ENCODE data around the gene ARVCF. TPM values are rescaled to one million over a fixed set of nuclear protein-coding genes. Genes with fewer than 3 reads are reported as not detected.

ARVCF gene
- polyA plus RNA-seq, 1 donor, result 18.3 TPM

DNA sequence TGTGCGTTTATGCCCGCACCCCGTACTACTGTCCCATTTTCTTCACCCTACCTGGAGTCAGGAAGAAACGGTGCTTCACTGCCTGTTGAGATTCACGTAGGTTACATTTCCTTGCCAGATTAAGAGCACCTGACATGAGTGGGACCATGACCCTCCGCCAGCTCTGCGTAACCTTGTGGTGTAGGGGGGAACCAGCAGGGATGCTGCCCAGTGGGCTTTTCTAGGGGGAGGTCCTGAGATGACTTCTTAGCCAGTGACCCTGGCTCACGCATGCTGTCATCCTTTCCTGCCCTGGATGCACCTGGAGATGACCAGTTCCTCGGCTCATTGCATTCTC lies 967 bp upstream of the ARVCF start:
- DNase-seq, result no peak

DNA sequence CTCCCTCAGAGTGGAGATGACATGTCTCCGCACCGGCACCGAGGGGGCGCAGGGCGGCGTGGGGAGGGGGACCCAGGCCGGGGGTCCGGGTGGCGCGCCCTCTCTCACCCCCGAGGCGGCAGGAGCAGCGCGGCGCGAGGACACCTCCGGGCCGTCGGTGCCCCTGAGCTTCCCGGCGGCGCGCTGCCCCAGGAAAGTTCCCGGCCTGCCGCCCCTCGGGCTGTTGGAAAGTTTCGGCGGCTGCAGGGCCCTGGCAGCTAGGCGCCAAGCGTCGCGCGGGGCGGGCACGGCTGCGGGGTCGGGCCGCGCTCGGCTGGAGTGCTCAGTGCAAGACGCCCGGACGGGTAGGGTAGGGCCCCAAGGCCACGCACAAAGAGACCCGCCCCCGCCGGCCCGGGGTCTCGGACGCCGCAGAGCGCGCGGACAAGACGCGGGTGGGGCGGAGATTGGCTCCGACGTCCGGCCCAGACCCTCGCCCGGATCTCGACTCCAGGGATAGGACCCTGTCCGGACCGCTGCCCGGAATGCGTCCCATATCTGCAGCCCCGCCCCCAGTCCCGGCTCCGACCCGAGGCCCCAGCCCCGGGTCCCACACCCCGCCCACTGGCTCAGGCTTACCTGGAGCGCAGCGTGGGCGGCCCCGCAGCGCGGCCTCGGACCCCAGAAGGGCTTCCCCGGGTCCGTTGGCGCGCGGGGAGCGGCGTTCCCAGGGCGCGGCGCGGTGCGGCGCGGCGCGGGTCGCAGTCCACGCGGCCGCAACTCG lies 471 bp downstream of the ARVCF start:
- no peak for DNase-seq

DNA sequence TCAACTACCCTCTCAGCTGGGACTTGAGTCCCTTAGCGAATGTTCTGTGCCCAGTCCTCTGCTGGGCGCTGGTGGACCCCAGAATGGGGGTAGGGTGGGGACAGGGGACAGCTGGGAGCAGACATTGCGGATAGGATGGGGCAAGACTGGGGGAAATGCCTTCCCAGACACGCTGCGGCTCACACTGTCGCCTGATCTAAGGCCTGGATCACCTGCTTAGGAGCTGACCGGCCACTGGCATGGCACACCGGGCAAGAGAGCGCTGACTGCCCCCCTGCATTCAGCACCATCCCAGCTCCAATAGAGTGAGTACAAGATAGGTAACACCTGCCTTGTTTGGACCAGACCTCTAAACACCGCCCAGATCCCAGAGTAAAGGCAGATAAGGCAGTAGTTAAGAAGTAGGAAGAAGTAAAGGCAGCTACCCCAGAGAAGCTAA lies 1.4 kb downstream of the ARVCF start:
- DNase-seq, result no peak

DNA sequence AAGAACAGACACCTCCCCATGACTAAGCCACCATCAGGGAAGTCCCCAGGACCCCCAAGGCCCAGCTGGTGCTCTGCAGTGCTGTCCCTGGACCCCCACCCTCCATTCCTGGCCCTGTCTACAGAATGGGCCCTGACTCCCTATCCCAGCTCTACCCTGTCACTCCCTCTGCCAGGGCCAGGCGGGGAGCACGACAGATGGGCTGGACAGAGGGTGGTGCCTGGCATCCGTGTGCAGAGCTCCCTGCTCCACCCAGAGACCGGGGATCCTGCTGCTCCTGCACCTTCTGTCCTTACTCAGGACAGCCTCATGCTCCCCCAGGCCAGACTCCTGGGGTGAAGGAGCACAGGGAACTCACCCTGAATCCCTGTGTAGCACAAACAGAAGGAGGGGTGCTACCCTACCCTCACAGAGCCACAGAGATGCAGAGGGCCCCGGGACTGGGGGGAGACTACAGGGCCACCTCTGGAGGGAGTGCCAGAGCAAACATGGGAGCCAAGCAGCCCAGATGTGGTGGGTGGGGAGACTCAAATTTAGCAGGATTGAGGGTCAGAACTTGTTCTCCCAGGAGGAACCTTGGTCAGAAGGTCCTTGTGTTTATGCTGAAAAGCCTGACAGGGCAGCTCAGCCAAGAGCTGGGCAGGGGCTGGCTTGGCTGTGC lies 2.0 kb downstream of the ARVCF start:
- no peak for DNase-seq

DNA sequence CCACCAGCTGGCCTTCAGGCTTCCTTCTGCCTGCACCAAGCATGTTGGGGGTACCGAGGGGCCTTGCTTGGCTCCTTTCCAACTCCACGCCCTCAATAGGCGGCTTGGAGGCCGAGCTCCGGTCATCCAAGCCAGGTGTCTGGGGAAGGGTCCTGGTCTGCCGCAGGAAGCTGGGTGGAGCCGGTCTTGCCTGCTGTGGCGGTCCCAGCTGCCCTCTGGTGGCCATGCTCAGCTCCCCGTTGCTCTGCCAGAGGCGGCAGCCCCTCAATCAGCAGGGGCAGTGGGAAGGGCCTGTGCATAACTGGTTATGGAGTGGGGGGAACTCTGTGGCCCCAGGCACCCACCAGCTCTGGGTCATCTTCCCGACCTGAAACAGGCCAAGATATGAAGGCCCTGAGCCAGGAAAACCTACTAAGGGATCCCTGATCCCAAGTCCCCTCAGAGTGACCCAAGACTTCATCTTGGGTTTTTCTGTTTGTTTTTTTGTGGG lies 3.2 kb downstream of the ARVCF start:
- no peak for DNase-seq

DNA sequence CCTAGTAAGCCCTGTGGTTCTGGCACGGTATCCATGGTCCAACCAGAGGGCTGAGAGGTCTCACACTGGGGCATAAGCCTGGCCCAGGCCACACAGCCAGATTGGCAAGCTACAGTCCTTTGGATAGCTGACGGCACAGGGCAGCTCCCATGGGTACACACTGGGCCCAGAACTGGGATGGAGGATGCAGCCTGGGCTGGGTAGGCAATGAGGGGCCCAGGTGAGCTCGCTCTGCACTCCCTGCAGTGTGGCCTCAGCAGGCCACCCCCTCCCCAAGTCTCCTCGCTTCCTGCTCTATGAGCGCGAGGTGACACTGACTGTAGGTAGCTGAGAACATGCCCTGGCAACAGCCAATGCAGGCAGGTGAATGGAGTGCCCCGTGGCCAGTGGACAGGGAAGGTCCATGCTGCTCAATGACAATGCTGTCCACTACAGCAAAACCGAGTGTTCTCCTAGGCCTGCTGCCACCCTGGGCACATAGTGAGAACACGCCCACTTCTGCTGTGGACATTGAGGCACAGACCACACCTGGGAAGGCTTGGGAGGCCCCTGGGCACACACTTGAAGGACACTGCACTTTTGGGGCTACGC lies 3.8 kb downstream of the ARVCF start:
- no peak for DNase-seq

DNA sequence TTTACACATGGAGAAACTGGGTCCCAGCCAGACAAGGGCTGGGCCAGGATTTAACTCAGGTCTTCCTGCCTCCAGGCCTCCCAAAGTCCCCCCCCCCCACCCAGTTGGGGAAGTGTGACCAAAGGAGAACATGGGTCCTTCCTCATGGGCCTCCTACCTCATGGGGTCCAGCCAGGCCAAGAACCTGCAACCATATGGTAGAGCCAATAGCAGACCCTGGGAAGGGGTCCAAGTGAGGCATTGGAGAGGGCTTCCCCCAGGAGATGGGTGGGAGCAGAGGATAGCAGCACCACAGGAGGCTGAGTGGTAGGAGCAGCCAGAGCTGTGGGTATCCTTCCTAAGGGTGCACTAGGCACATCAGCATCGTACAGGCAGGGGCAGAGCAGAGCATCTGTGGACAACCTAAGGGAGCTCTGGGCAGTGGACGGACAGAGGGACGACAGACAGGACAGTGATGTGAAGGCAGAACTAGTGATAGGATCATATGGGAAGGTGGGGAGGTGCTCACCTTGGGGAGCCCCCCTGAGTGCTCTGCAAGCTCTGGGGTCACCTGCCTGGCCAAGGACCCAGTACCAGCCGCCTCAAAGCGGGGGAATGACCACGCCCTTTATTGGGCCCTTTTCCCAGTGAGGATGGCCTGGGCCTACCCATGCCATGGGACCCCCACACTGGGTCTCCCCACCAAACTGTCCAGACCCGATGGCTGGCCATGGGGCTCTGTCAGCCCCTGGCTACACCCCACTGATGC lies 4.5 kb downstream of the ARVCF start:
- no peak for DNase-seq

DNA sequence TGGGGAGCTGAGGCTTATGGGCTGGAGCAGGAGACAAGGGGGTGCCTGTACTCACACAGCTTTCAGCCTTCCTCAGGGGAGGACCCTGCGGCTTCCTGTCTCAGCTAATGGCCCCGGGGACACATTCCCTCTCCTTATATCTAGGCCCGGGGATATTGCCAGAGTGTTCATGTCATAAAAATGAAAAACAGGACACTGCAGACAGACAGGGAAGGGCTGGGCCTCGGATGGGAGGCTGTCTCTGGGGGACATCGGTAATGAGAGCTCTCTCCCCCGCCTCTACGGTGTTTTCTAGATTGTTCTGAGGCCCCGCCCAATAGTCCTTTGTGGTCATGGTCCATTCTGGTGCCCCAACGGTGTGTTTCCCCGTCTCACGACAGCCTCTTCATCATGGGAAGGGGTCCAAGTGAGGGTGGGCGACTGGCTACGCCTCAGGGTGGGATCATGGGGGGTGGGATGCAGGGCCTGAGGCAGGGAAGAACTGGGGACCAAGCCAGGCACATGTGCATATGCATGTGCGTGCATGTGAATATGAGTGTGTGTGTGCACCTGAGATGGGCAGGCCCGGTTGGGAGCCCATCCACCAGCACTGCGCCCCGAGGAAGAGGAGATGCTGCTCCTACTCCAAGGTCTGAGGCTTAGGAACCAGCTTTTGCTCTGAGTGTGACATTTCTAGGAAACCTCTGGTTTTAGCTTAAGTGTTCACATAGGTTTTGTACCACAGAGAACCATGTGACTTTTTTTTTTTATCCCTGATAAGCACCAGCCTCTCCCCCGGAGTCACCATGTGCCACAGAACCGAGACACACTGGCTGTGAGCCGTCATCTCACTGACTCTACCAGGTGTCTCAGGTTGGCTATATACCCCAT lies 5.3 kb downstream of the ARVCF start:
- no peak for DNase-seq

DNA sequence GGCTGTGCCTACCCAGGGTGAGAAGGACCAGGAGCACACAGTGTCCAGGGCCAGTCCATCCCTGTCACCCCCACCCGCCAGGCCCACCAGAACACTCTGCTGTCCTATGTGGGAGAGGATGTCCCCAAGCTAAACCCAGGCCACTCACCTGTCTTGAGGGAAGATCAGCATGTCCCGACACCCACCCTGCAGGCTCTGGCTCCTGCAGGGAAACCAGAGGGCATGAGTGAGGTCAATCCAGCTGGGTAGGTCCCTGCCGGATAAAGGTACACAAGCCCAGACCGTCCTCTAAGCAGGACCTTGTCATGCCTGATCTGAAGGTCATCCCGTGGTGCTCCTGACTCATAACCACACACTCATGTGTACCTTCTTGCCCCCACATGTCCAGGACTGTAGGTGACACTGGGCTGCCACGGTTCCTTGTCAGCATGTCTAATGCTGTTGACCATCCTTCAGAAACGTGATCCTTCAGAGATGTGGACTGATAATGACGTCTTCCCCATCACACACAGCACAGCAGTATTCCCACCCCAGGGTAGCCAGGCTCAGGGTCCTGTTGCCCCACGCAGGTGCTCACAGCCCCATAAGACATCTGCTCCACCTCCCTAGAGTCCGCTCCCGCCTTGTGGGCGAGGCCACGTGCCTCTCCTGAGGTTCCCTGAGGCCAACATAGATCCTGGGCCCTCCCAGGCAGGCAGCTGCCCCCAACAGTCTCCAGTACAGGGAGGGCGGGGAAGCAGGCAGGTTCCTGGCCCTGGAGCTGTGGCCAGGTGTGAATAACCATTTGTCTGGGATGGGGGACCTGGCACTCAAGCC lies 6.1 kb downstream of the ARVCF start:
- no peak for DNase-seq

DNA sequence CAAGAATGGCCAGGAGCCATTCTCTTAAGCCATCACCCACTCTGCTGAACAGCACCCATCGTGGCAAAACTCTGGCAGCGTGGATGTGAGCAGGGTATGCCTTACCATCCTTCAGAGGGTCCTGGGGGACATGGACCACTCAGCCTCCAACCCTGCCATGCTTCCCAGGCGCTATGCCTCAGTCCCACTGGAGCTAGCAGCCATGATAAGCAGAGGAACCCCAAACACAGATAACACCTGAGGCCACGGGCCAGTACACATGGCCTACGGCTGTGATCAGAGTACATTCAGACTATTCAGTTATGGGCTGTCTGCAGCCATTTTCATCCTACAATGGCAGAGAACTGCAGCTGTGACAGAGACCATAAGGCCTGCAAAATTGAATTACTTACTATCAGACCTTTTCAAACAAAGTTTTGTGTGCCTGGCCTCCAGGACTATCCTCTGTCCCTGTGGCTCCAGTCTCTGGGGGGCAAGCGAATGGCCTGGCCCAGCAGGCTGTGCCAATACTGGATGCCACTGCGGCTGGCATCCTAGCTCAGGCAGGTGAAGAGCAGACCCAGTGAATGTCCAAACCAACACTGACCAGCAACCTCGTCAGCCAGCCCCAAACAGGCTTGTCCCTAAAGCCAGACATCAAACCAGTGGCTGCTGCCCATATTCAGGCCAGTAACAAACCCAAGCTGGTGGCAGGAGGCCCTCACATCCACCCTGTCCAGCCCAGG lies 6.9 kb downstream of the ARVCF start:
- no peak for DNase-seq

DNA sequence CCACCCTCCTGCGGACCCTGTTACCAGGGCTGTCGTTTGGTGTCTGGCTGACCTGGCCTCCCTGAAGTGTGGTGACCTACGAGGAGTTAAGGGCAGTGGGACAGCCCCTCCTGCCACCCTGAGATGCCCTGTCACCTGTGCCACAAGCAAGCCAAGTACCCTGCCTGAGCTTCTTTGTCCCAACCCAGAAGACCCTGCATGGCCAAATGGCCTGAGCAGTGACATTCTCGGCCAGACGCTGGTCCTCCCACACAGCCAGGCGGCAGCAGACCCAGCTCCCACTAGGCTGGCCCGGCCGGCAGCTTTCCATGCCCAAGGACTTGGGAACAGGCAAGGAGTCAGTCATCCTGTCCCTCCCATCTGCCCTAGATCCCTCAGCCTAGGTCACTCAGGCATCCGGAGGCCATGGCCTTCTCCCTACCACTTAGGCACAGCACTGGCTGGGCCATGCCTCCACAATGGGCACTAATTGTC lies 7.6 kb downstream of the ARVCF start:
- no peak for DNase-seq

DNA sequence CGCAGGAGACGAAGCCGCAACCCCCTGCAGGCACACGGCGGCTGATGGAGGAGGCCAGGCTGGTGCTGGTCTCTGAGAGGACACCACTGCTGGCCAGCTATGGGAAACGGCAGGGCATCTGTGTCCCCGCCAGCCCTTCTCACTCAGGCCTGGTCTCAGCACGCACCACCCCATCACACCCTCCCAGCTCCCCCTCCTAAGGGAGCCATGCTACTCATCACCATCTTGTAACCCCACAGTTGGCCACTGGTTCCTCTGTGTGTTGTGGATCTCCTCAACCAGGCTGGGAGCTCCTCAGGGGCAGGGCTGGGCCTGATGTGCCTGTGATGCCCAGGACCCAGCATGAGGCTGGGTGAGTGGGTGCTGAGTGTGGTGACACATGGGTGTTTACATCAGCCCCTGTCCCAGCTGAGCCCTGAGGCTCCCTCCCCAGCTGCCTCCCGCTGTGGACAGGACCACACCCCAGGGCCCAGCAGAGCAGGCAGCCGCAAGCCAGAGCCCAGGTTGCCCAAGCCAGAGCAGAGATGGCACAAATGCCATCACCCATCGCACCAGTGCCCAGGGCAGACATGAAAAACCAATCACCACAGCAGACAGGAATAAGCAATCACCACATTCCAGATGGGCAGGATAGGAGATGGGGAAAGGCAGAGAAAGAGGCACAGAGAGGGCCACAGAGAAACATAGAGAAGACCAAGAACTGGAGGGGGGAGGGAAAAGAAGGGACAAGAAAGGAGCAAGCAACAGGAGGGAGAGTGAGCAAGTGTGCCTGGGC lies 8.2 kb downstream of the ARVCF start:
- no peak for DNase-seq

DNA sequence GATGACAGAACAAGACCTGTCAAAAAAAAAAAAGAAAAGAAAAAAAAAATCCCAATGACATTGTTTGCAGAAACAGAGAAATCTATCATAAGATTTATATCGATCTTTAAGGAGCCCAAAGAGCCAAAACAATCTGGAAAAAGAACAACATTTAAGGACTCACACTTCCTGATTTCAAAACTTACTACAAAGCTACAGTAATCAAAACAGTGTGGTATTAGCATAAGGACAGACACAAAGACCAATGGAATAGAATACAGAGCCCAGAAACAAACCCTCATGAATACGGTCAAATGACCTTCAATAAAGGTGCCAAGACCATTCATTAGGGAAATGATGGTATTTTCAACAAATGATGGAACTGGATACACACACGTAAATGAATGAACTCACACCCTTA lies 12.2 kb downstream of the ARVCF start:
- DNase-seq, result no peak

DNA sequence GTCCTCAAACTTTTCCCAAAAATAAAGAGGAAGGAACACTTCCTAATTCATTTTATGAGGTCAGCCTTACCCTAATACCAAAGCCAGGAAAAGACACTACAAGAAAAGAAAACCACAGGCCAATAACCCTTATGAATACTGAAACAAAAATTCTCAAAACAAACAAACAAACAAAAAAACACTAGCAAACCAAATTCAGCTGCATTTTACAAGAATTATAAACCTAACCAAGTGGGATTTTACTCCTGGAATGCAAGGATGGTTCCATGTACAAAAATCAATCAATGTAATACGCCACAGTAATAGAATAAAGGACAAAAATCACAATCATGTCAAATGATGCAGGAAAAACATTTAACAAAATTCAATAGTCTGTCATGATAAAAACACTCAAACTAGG lies 13.3 kb downstream of the ARVCF start:
- no peak for DNase-seq

DNA sequence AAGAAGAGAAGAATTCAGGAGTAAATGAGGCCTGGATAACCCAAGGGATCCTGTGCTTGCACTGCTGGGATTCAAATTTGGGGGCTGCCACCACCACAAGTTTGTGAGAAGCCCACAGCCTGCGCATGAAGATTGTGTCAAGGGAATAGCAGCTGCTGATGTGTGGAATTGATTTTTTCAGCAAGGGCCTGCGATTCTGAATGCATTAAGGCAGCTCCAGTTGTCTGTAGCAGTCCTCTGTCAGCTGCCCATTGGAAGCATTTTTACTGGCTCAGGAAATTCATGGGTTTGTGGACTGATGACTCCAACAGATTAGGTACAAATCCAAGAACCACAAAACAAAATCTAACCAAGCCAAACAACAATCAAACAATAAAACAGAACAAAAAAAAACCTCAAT lies 14.0 kb downstream of the ARVCF start:
- no peak for DNase-seq

DNA sequence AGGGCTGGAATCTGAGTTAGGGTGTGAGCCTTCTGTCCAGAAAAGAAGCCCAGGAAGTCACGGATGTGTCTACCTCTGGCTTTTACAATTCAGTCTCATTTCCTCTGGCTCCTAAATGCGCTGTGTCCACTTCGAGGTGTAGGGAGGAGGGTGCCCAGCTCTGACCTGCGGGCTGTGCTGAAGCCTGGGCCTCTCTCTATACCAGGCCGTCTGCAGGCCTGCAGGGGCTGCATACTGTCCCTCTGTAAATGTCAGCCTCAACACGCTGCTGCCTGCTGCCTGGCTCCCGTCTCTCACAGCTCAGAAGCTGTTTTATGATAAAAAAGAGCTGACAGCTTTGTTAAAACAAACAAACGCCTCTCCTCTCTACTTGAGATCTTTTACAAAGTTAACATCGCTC lies 14.5 kb downstream of the ARVCF start:
- DNase-seq, result no peak

DNA sequence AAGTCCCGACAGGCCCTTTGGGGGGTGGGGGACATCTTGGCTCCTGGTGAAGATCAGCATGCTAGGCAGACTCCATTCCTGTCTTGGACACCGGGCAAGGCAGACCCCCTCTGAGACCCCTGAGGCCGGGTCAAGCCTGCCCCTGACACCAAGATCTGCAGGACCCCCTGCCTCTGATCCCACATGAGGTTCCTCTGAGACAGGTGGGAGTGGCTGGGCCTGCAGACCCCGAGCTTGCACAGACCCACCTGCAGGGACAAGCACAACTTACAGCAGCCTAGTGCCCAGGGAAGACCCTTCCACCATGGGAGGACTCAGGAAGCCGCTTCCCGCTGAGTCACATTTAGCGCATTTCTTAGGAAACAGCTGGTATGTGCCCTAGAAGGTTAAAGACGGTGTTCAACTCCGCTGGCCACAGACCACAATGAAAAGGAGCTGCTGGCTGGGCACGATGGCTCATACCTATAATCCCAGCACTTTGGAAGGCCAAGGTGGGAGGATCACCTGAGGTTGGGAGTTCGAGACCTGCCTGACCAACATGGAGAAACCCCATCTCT lies 15.5 kb downstream of the ARVCF start:
- DNase-seq, result no peak

DNA sequence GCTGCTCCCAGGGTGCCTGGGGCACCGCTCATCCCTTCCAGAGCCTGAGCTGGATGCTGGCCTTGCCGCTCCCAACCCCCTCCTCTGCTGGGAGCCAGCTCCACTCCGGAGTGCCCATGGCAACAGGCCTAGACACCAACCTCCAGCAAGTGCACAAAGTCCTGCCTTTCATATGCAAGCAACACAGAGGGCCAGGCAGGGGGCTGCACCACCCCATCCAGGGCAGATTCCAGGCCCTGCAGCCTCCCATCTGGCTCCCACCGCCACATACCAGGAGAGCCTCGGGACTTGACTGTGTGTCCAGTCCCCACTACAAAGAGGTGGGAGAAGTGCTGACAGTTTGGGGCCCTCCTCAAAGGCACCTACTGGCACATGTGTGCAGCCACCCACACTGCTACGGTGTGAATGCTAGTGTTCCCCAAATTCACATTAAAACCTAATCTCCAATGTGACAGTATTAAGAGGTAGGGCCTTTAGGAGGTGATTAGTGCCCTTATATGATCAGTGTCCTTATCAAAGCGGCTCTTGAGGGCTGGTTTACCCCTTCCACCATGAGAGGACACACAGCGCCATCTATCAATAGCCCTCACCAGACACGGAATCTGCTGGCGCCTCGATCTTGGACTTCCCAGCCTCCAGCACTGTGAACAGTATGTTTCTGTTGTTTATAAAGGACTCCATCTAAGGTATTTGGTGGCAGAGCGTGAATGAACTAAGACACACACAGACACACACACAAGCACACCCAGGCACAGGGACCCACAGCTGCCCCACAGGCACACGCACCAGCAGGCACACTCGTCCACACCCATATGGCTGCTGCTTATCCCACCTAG lies 16.2 kb downstream of the ARVCF start:
- DNase-seq, result no peak

Measured in left kidney (tissue), 2 donors.